GM12878 (cell line): ENCODE measurements around the gene CPNE9. TPM values are rescaled to one million over a fixed set of nuclear protein-coding genes. Genes with fewer than 3 reads are reported as not detected.

Experiments used
- ATAC-seq: fragments of 200-7000 bp; cut with Tn5 transposase; 3 replicates; pipeline ENCODE4 v1.9.1; 2020; ENCODE audit warnings: mild to moderate bottlenecking, moderate library complexity
- BruUV-seq: library from RNA; stranded (reverse); fragments of 400-500 nt; replicated peaks from 2 replicates; lab custom pipeline; 2021; lab: Mats Ljungman, UMichigan
- CTCF ChIA-PET: fragments of 300-600 bp; sonication (Branson Sonifier 250); formaldehyde crosslinking; extraction: SDS; loops from one replicate; lab custom pipeline; 2021; ENCODE audit warnings: inconsistent platforms; lab: Yijun Ruan, JAX
- POLR2A ChIA-PET: fragments of 350-600 bp; formaldehyde crosslinking; extraction: SDS; loops from one replicate; lab custom pipeline; 2021; ENCODE audit warnings: inconsistent platforms; lab: Charles Lee
- RAD21 ChIA-PET: fragments of 300-600 bp; sonication (Branson Sonifier 250); formaldehyde crosslinking; loops from one replicate; lab custom pipeline; 2023; ENCODE audit warnings: antibody characterized with exemption; ENCODE audit not compliant: unreplicated experiment; lab: Charles Lee
- SMC1A ChIA-PET: fragments of 300-600 bp; sonication (Branson Sonifier 250); formaldehyde crosslinking; loops from one replicate; lab custom pipeline; 2023; ENCODE audit not compliant: unreplicated experiment, uncharacterized antibody; lab: Charles Lee
- DNase-seq: peaks from one replicate; pipeline ENCODE4 v3.0.0-alpha.2; 2011; ENCODE audit warnings: low read depth, low spot score
- FAIRE-seq: peaks from 3 replicates; lab custom pipeline; 2011; peaks lifted over from hg19 to GRCh38; lab: Jason Lieb, UNC
- H2AFZ ChIP-seq: 2 replicates; pipeline ENCODE4 v1.6.0; 2011; ENCODE audit warnings: low read depth, low read length, control low read depth; ENCODE audit not compliant: control insufficient read depth
- H3K27ac ChIP-seq: 2 replicates; pipeline ENCODE4 v1.5.1; 2011; ENCODE audit warnings: control low read depth; ENCODE audit not compliant: control insufficient read depth, insufficient read depth
- H3K27me3 ChIP-seq, 2 experiments: replicated peaks in 1 of 2; 2 replicates each; pipeline versions ENCODE4 v1.6.0 to v1.6.1; 2011; ENCODE audit warnings: low read length in 1 of 2; ENCODE audit not compliant: control insufficient read depth in 2 of 2, insufficient read depth in 2 of 2
- H3K36me3 ChIP-seq, 2 experiments: 2 replicates each; pipeline ENCODE4 v1.5.1; 2011; ENCODE audit warnings: low read length in 1 of 2; ENCODE audit not compliant: control insufficient read depth in 2 of 2, insufficient read depth in 2 of 2
- H3K4me1 ChIP-seq: 2 replicates; pipeline ENCODE4 v1.6.1; 2011; ENCODE audit warnings: mild to moderate bottlenecking, low read length, moderate library complexity, mixed read lengths; ENCODE audit not compliant: control insufficient read depth, insufficient read depth
- H3K4me2 ChIP-seq: 2 replicates; pipeline ENCODE4 v1.6.0; 2011; ENCODE audit warnings: control low read depth; ENCODE audit not compliant: control insufficient read depth, insufficient read depth
- H3K4me3 ChIP-seq: fragments of 200-600 bp; sonication (generic); 2 replicates; pipeline ENCODE4 v1.5.1; 2016
- H3K79me2 ChIP-seq: 2 replicates; pipeline ENCODE4 v1.6.0; 2011; ENCODE audit warnings: low read length; ENCODE audit not compliant: control insufficient read depth, insufficient read depth
- H3K9ac ChIP-seq: 2 replicates; pipeline ENCODE4 v1.8.0; 2011; ENCODE audit warnings: low read length, control low read depth, mixed read lengths; ENCODE audit not compliant: control insufficient read depth, insufficient read depth
- H3K9me3 ChIP-seq: replicated peaks from 3 replicates; pipeline ENCODE4 v1.5.1; 2011; ENCODE audit warnings: mild to moderate bottlenecking, low read length; ENCODE audit not compliant: control insufficient read depth, insufficient read depth
- H4K20me1 ChIP-seq: 2 replicates; pipeline ENCODE4 v1.6.0; 2011; ENCODE audit not compliant: control insufficient read depth, insufficient read depth
- ATF7 ChIP-seq: fragments of 450-650 bp; IDR thresholded peaks from 2 replicates; pipeline ENCODE4 v1.6.1; 2016; ENCODE audit warnings: low read depth, mild to moderate bottlenecking
- BCL11A ChIP-seq: IDR thresholded peaks from 2 replicates; pipeline ENCODE4 v1.6.1; 2011; ENCODE audit warnings: low read depth, low read length
- CBFB ChIP-seq: IDR thresholded peaks from 2 replicates; pipeline ENCODE4 v1.6.1; 2016; ENCODE audit warnings: antibody characterized with exemption, low read depth
- EED ChIP-seq: sonication (generic); IDR thresholded peaks from 2 replicates; pipeline ENCODE4 v1.6.1; 2016; ENCODE audit warnings: antibody characterized with exemption, low read depth
- EZH2 ChIP-seq: IDR thresholded peaks from 2 replicates; pipeline ENCODE4 v1.6.1; 2012; ENCODE audit warnings: low read depth, mild to moderate bottlenecking, control low read depth, inconsistent platforms, low read length, borderline replicate concordance; ENCODE audit not compliant: control insufficient read depth
- MEF2A ChIP-seq: IDR thresholded peaks from 2 replicates; pipeline ENCODE4 v1.6.1; 2011; ENCODE audit warnings: low read depth, mild to moderate bottlenecking, low read length, moderate library complexity; ENCODE audit not compliant: insufficient read depth
- PAX5 ChIP-seq: IDR thresholded peaks from 2 replicates; pipeline ENCODE4 v1.6.1; 2011; ENCODE audit warnings: low read depth, low read length, borderline replicate concordance
- RAD51 ChIP-seq: fragments of 450-650 bp; IDR thresholded peaks from 2 replicates; pipeline ENCODE4 v1.6.1; 2016; ENCODE audit warnings: moderate library complexity, mild to moderate bottlenecking, inconsistent platforms
- RUNX3 ChIP-seq: IDR thresholded peaks from 2 replicates; pipeline ENCODE4 v1.6.1; 2012; ENCODE audit warnings: low read length, inconsistent platforms
- SIX5 ChIP-seq: IDR thresholded peaks from 2 replicates; pipeline ENCODE4 v1.6.1; 2011; ENCODE audit warnings: mild to moderate bottlenecking, low read depth, low read length, moderate library complexity; ENCODE audit not compliant: severe bottlenecking
- SMAD1 ChIP-seq: fragments of 450-650 bp; IDR thresholded peaks from 2 replicates; pipeline ENCODE4 v1.6.1; 2018; ENCODE audit warnings: mild to moderate bottlenecking, low read depth; ENCODE audit not compliant: partially characterized antibody
- ZNF622 ChIP-seq: fragments of 450-650 bp; IDR thresholded peaks from 2 replicates; pipeline ENCODE4 v1.6.1; 2017; ENCODE audit warnings: mild to moderate bottlenecking, inconsistent platforms
- WGBS: methylation state at CpG from one replicate; pipeline ENCODE4 v1.1.6; 2016; ENCODE audit warnings: low lambda C conversion rate; ENCODE audit not compliant: insufficient replicate concordance, insufficient coverage; ENCODE audit errors: missing lambda C conversion rate; 5-methylcytosine and 5-hydroxymethylcytosine counted together
- in situ Hi-C: fragments of 300-500 bp; cut with MboI; formaldehyde crosslinking; loops from 9 replicates; pipeline ENCODE4 v1.14.3; 2018; ENCODE audit warnings: mixed read lengths
- intact Hi-C: fragments of 100-400 bp; cut with micrococcal nuclease; formaldehyde crosslinking; loops from one replicate; pipeline ENCODE4 v1.14.2; 2022; ENCODE audit not compliant: unreplicated experiment
- polyA plus RNA-seq, 11 experiments: library from polyadenylated mRNA; depleted of rRNA in 4 of 11; unstranded in 6 of 11; stranded (reverse) in 5 of 11; fragments of >200 nt; fragmentation: Nextera tagmentation in 4 of 11; fragmentation: Illumina TruSeq in 1 of 11; extraction: Ambion mirVana in 4 of 11; extraction: Trizol in 1 of 11; gene quantifications; 1 replicate in 1 of 11; 2 replicates in 10 of 11; pipeline versions ENCODE4 v1.2.1 to v1.2.3, GENCODE V29; 2011 to 2016; ENCODE audit warnings: inconsistent platforms in 2 of 11, missing spikeins in 2 of 11, low read depth in 1 of 11
- total RNA-seq, 4 experiments: library from RNA; depleted of rRNA in 3 of 4; stranded (reverse); fragments of >200 nt in 3 of 4; fragmentation: Illumina TruSeq in 1 of 4; extraction: Trizol in 1 of 4; gene quantifications; 2 replicates each; pipeline versions ENCODE4 v1.2.1 to v1.2.3, GENCODE V29; 2013 to 2021
- TF ChIP-seq, protein P1 (sequence below): IDR thresholded peaks from 2 replicates; pipeline ENCODE4 v1.6.1; 2011; ENCODE audit warnings: borderline replicate concordance, low read depth, mild to moderate bottlenecking, moderate library complexity, mixed read lengths, low read length; ENCODE audit not compliant: insufficient read depth; ENCODE audit errors: extremely low read length
- TF ChIP-seq, protein P2 (sequence below): IDR thresholded peaks from 2 replicates; pipeline ENCODE4 v1.6.1; 2011; ENCODE audit warnings: low read depth, low read length, improper control_type of control experiment, borderline replicate concordance
- TF ChIP-seq, protein P3 (sequence below): fragments of 450-650 bp; IDR thresholded peaks from 2 replicates; pipeline ENCODE4 v1.6.1; 2017; ENCODE audit warnings: antibody characterized with exemption, mild to moderate bottlenecking, moderate library complexity
- TF ChIP-seq, protein P4 (sequence below), 3 experiments: IDR thresholded peaks in 2 of 3; conservative IDR thresholded peaks in 1 of 3; 2 replicates each; pipeline ENCODE4 v1.5.1; 2011; ENCODE audit warnings: low read depth in 3 of 3, low read length in 3 of 3, mild to moderate bottlenecking in 3 of 3, control low read depth in 2 of 3, moderate library complexity in 2 of 3, inconsistent platforms in 1 of 3, mixed read lengths in 1 of 3; ENCODE audit not compliant: control insufficient read depth in 2 of 3, insufficient read depth in 1 of 3; ENCODE audit errors: extremely low read depth in 1 of 3
- TF ChIP-seq, protein P5 (sequence below): IDR thresholded peaks from 2 replicates; pipeline ENCODE4 v1.6.1; 2012; ENCODE audit warnings: low read depth, low read length, improper control_type of control experiment

Gene CPNE9
- total and polyA plus RNA-seq, 10 of the 15 experiments (the other 5 are each of a cell fraction or from before 2014, with no cell fraction given) = 0.02 to 0.12 (median 0.05) TPM; not detected in 7

DNA sequence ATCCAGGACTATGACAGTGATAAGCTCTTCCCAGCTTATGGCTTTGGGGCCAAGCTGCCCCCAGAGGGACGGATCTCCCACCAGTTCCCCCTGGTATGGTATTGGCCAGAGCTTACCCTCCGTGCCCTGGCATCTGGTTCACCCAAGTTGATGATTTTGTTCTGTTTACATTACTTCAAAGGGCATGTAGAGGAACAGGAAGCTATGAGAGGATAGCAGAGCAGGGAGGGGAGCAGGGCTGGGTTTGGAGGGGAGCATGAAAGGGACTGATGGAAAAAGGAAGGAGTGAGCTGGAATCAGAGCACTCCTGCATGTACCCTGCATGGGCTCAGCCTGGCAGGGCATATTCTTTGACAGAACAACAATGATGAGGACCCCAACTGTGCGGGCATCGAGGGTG lies 14.5 kb downstream of the CPNE9 start:
- intact Hi-C loops = no loop called here
- Histone ChIP-seq H3K36me3 (no peaks in the 10 kb centered on the region), H3K79me2 (no peaks in the 10 kb centered on the region), H2AFZ (no peak overlapping the region), H3K4me2 (no peak overlapping the region), H3K9ac (no peak overlapping the region), H3K9me3 (no peaks in the 10 kb centered on the region)
- POLR2A ChIA-PET = no interaction called here
- SMC1A ChIA-PET = interaction anchor here (1.2 kb wide), 1 partner anchor 9 kb away, joined by 3 read pairs; no protein-coding TSS in a partner anchor
- FAIRE-seq (no peak), DNase-seq (no peak)
- CTCF ChIA-PET = interaction anchor here (0.8 kb wide), 1 partner anchor 10 kb away, joined by 3 read pairs; no protein-coding TSS in a partner anchor
- TF ChIP-seq ZNF622 = no peak
- TF ChIP-seq CBFB = no peak
- no peak for TF ChIP-seq EED
- TF ChIP-seq SIX5 = no peak
- no peak for TF ChIP-seq MEF2A
- TF ChIP-seq, protein P1, sequence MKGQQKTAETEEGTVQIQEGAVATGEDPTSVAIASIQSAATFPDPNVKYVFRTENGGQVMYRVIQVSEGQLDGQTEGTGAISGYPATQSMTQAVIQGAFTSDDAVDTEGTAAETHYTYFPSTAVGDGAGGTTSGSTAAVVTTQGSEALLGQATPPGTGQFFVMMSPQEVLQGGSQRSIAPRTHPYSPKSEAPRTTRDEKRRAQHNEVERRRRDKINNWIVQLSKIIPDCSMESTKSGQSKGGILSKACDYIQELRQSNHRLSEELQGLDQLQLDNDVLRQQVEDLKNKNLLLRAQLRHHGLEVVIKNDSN = no peak
- TF ChIP-seq BCL11A = no peak
- TF ChIP-seq EZH2 = no peak
- TF ChIP-seq ATF7 = no peak
- TF ChIP-seq, protein P2, sequence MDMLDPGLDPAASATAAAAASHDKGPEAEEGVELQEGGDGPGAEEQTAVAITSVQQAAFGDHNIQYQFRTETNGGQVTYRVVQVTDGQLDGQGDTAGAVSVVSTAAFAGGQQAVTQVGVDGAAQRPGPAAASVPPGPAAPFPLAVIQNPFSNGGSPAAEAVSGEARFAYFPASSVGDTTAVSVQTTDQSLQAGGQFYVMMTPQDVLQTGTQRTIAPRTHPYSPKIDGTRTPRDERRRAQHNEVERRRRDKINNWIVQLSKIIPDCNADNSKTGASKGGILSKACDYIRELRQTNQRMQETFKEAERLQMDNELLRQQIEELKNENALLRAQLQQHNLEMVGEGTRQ = no peak
- TF ChIP-seq, protein P3, sequence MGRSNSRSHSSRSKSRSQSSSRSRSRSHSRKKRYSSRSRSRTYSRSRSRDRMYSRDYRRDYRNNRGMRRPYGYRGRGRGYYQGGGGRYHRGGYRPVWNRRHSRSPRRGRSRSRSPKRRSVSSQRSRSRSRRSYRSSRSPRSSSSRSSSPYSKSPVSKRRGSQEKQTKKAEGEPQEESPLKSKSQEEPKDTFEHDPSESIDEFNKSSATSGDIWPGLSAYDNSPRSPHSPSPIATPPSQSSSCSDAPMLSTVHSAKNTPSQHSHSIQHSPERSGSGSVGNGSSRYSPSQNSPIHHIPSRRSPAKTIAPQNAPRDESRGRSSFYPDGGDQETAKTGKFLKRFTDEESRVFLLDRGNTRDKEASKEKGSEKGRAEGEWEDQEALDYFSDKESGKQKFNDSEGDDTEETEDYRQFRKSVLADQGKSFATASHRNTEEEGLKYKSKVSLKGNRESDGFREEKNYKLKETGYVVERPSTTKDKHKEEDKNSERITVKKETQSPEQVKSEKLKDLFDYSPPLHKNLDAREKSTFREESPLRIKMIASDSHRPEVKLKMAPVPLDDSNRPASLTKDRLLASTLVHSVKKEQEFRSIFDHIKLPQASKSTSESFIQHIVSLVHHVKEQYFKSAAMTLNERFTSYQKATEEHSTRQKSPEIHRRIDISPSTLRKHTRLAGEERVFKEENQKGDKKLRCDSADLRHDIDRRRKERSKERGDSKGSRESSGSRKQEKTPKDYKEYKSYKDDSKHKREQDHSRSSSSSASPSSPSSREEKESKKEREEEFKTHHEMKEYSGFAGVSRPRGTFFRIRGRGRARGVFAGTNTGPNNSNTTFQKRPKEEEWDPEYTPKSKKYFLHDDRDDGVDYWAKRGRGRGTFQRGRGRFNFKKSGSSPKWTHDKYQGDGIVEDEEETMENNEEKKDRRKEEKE = no peak
- TF ChIP-seq SMAD1 = no peak
- TF ChIP-seq, protein P4, sequence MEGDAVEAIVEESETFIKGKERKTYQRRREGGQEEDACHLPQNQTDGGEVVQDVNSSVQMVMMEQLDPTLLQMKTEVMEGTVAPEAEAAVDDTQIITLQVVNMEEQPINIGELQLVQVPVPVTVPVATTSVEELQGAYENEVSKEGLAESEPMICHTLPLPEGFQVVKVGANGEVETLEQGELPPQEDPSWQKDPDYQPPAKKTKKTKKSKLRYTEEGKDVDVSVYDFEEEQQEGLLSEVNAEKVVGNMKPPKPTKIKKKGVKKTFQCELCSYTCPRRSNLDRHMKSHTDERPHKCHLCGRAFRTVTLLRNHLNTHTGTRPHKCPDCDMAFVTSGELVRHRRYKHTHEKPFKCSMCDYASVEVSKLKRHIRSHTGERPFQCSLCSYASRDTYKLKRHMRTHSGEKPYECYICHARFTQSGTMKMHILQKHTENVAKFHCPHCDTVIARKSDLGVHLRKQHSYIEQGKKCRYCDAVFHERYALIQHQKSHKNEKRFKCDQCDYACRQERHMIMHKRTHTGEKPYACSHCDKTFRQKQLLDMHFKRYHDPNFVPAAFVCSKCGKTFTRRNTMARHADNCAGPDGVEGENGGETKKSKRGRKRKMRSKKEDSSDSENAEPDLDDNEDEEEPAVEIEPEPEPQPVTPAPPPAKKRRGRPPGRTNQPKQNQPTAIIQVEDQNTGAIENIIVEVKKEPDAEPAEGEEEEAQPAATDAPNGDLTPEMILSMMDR (IDR thresholded peaks at IDR 0.05 in 2 of 3, conservative IDR thresholded peaks at IDR 0.05 in 1 of 3; ENCODE audit: control insufficient read depth in 2 of 3, extremely low read depth in 1 of 3, insufficient read depth in 1 of 3, low read depth in 3 of 3, low read length in 3 of 3) = no peak
- TF ChIP-seq, protein P5, sequence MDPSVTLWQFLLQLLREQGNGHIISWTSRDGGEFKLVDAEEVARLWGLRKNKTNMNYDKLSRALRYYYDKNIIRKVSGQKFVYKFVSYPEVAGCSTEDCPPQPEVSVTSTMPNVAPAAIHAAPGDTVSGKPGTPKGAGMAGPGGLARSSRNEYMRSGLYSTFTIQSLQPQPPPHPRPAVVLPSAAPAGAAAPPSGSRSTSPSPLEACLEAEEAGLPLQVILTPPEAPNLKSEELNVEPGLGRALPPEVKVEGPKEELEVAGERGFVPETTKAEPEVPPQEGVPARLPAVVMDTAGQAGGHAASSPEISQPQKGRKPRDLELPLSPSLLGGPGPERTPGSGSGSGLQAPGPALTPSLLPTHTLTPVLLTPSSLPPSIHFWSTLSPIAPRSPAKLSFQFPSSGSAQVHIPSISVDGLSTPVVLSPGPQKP = no peak
- TF ChIP-seq RUNX3 = no peak
- TF ChIP-seq RAD51 = no peak
- TF ChIP-seq PAX5 = no peak
- TF ChIP-seq, all 136 proteins: peak for 0
- 47% methylated on average over 4 of the region's 4 CpGs for WGBS
- H3K4me3 ChIP-seq = no peak overlapping the region
- H3K27me3 ChIP-seq = no peaks in the 10 kb centered on the region; a peak in 2 of 4 replicates
- in situ Hi-C loops = no loop called here
- H4K20me1 ChIP-seq = no peaks in the 10 kb centered on the region
- ATAC-seq = no peak
- no peaks in the 10 kb centered on the region for H3K4me1 ChIP-seq
- H3K27ac ChIP-seq = no peak overlapping the region
- RAD21 ChIA-PET = interaction anchor here (0.6 kb wide), 1 partner anchor 9 kb away, joined by 4 read pairs; no protein-coding TSS in a partner anchor
- no TSS peak for BruUV-seq
